Measurements from ENCODE around the gene CBLN1.

GRCh38 chr16:49305406-49305805 lies 23.8 kb upstream of the CBLN1 start:
- TF ChIP-seq CTCF (IDR thresholded peaks at IDR 0.05) (no peak), ZFX (IDR thresholded peaks at IDR 0.05; ENCODE audit: borderline replicate concordance) (no peak)

All from 22Rv1 (cell line).